Astrocyte (in vitro differentiated cells and primary cell): ENCODE data around the gene PIAS1. TPM values are rescaled to one million over a fixed set of nuclear protein-coding genes. Genes with fewer than 3 reads are reported as not detected.
A peak's percentile ranks its signal among the peaks of the same experiment; 100 is the strongest.
"Not testable (repeated sequence)": the region's sequence is repeated elsewhere in the genome, so short reads cannot be mapped to it uniquely, and the experiment has no call there.

Experiments used
- DNase-seq: peaks from one replicate; pipeline ENCODE4 v3.0.0-alpha.2; 2010; ENCODE audit warnings: low read depth
- FAIRE-seq: peaks from 2 replicates; lab custom pipeline; 2011; peaks lifted over from hg19 to GRCh38; lab: Jason Lieb, UNC
- H2AFZ ChIP-seq: 2 replicates; pipeline ENCODE4 v1.6.0; 2012; ENCODE audit warnings: low read depth, low read length, inconsistent platforms
- H3K27ac ChIP-seq: 2 replicates; pipeline ENCODE4 v1.5.1; 2011; ENCODE audit warnings: low read depth, low read length, inconsistent platforms
- H3K27me3 ChIP-seq: 2 replicates; pipeline ENCODE4 v1.6.0; 2011; ENCODE audit warnings: low read length, inconsistent platforms; ENCODE audit not compliant: insufficient read depth
- H3K36me3 ChIP-seq: 2 replicates; pipeline ENCODE4 v1.5.1; 2011; ENCODE audit warnings: low read length, inconsistent platforms; ENCODE audit not compliant: insufficient read depth
- H3K4me1 ChIP-seq: 2 replicates; pipeline ENCODE4 v1.5.1; 2011; ENCODE audit warnings: low read length, inconsistent platforms; ENCODE audit not compliant: insufficient read depth
- H3K4me2 ChIP-seq: 2 replicates; pipeline ENCODE4 v1.6.0; 2012; ENCODE audit warnings: low read length, inconsistent platforms
- H3K4me3 ChIP-seq: 2 replicates; pipeline ENCODE4 v1.5.1; 2011; ENCODE audit warnings: low read depth, mild to moderate bottlenecking, low read length, inconsistent platforms; ENCODE audit not compliant: insufficient read depth
- H3K79me2 ChIP-seq: 2 replicates; pipeline ENCODE4 v1.6.0; 2012; ENCODE audit warnings: mild to moderate bottlenecking, low read length, inconsistent platforms; ENCODE audit not compliant: insufficient read depth
- H3K9ac ChIP-seq: 2 replicates; pipeline ENCODE4 v1.6.0; 2012; ENCODE audit warnings: mild to moderate bottlenecking, low read length, inconsistent platforms
- H3K9me3 ChIP-seq: 2 replicates; pipeline ENCODE4 v1.5.1; 2012; ENCODE audit warnings: low read depth, mild to moderate bottlenecking, low read length, inconsistent platforms; ENCODE audit not compliant: insufficient read depth
- H4K20me1 ChIP-seq: 2 replicates; pipeline ENCODE4 v1.6.0; 2012; ENCODE audit warnings: low read length, inconsistent platforms; ENCODE audit not compliant: insufficient read depth
- H3K27ac Mint-ChIP-seq: one replicate; pipeline ENCODE4 v1.8.0; 2021; ENCODE audit warnings: mild to moderate bottlenecking, mixed read lengths; ENCODE audit not compliant: unreplicated experiment
- H3K27me3 Mint-ChIP-seq: one replicate; pipeline ENCODE4 v1.8.0; 2021; ENCODE audit warnings: low read depth, mixed read lengths; ENCODE audit not compliant: unreplicated experiment
- H3K36me3 Mint-ChIP-seq: one replicate; pipeline ENCODE4 v1.8.0; 2021; ENCODE audit warnings: low read depth, mixed read lengths; ENCODE audit not compliant: unreplicated experiment
- H3K4me1 Mint-ChIP-seq: one replicate; pipeline ENCODE4 v1.8.0; 2021; ENCODE audit warnings: low read depth, mixed read lengths; ENCODE audit not compliant: unreplicated experiment
- H3K4me3 Mint-ChIP-seq: one replicate; pipeline ENCODE4 v1.8.0; 2021; ENCODE audit warnings: mild to moderate bottlenecking, moderate library complexity, mixed read lengths; ENCODE audit not compliant: unreplicated experiment
- H3K9me3 Mint-ChIP-seq: one replicate; pipeline ENCODE4 v1.8.0; 2021; ENCODE audit warnings: mild to moderate bottlenecking, mixed read lengths; ENCODE audit not compliant: unreplicated experiment
- EZH2 ChIP-seq: IDR thresholded peaks from 2 replicates; pipeline ENCODE4 v1.6.1; 2012; ENCODE audit warnings: mild to moderate bottlenecking, low read length, inconsistent platforms; ENCODE audit not compliant: insufficient read depth
- total RNA-seq: library from RNA; stranded (reverse); gene quantifications from 2 replicates; pipeline ENCODE4 v1.2.1, GENCODE V29; 2021
- TF ChIP-seq, protein P1 (sequence below): IDR thresholded peaks from 2 replicates; pipeline ENCODE4 v1.5.1; 2011; ENCODE audit warnings: low read depth, mild to moderate bottlenecking, inconsistent platforms, low read length, moderate library complexity; ENCODE audit not compliant: insufficient read depth

The PIAS1 gene
- total RNA-seq, 1 donor from 2014 or later, result 30.2 TPM

DNA sequence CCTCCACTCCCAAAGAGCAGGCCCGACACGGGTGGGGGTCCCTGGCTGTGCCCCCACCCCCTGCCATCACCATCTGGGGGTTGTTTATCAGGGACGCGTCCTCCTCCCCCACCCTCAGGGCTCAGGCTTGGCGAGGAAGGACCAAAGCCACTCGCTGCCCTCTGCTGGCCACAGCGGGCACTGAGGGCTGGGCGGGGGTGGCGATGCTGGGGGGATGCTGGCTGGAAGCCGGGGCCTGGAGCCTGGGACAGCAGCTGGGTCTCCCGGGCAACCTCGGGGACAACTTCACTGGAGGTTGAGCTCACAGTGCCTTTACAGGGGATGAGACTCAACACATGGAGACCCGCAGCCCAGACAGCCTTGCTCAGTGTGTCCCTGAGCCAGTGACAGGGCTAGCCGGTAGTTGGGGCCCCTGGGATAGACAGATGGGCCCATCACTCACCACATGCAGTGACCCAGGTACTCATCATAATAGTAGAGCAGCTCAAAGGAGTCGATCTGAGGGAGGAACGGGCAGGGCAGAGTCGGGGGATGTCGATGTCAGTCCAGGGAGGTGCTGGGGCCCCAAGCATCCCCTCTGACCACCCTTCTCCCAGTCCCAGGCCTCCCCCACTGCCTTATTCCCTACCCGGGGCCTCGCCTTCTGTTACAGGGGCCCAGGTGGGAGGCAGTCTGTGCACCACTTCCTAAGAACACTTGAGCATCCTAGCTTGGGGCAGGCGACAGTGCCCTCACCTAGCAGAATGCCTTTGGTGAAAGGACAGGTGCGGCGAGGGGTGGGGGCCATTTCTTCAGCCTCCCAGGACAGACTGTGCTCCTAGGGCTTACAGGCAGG, 156.9 kb downstream of the PIAS1 start:
- no peaks in the 10 kb centered on the region for H3K9me3 ChIP-seq
- no peak for FAIRE-seq
- Mint-ChIP-seq H3K9me3 (no peaks in the 10 kb centered on the region), H3K4me1 (peaks cover 3% of the 10 kb centered on the region), H3K36me3 (peaks cover 4% of the 10 kb centered on the region), H3K4me3 (no peak overlapping the region), H3K27me3 (no peaks in the 10 kb centered on the region), H3K27ac (no peak overlapping the region)
- H3K27me3 ChIP-seq, result no peaks in the 10 kb centered on the region
- H3K79me2 ChIP-seq, result peaks cover 7% of the 10 kb centered on the region
- H3K4me2 ChIP-seq, result peak overlapping the region; percentile 59
- no peak overlapping the region for H3K4me3 ChIP-seq
- peaks cover 13% of the 10 kb centered on the region for H3K4me1 ChIP-seq
- no peak overlapping the region for H3K9ac ChIP-seq
- no peak overlapping the region for H2AFZ ChIP-seq
- no peaks in the 10 kb centered on the region for H3K36me3 ChIP-seq
- no peak for DNase-seq
- no peak overlapping the region for H3K27ac ChIP-seq
- H4K20me1 ChIP-seq, result peaks cover 37% of the 10 kb centered on the region
- TF ChIP-seq, protein P1, sequence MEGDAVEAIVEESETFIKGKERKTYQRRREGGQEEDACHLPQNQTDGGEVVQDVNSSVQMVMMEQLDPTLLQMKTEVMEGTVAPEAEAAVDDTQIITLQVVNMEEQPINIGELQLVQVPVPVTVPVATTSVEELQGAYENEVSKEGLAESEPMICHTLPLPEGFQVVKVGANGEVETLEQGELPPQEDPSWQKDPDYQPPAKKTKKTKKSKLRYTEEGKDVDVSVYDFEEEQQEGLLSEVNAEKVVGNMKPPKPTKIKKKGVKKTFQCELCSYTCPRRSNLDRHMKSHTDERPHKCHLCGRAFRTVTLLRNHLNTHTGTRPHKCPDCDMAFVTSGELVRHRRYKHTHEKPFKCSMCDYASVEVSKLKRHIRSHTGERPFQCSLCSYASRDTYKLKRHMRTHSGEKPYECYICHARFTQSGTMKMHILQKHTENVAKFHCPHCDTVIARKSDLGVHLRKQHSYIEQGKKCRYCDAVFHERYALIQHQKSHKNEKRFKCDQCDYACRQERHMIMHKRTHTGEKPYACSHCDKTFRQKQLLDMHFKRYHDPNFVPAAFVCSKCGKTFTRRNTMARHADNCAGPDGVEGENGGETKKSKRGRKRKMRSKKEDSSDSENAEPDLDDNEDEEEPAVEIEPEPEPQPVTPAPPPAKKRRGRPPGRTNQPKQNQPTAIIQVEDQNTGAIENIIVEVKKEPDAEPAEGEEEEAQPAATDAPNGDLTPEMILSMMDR, result peak; percentile 56
- no peak for TF ChIP-seq EZH2

DNA sequence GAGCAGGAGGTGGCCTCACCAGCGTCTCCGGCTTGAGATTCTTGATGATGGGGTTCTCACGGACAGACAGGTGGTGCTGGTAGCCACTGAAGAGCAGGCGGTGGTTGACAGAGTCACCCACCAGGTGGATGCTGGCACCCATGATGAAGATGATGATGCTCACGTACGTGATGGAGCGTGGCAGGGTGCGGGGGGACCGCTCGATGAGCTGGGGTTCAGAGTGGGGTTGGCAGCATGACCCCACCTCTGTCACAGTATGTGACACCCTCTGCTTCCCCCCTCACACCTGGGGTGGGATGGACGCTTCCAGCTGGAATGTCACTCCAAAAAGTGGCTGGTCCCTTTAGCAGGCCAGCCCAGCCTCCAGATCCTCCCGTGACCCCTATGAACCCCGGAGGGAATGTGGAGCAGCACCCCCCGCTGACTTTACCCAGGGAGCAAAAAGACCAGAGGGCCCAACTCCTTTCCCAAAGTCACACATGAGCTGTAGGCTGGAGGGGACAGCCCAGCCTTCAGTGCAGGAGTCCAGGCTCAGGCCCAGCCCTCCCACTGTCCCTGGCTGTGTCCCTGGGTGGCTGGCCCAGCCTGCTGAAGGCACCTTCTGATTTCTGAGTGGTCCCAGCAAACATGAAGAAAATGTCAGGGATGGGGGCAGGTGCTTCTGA, 157.7 kb downstream of the PIAS1 start:
- no peak for DNase-seq
- Mint-ChIP-seq H3K27ac (no peak overlapping the region), H3K4me3 (no peak overlapping the region), H3K4me1 (peaks cover 3% of the 10 kb centered on the region), H3K36me3 (peaks cover 8% of the 10 kb centered on the region), H3K27me3 (no peaks in the 10 kb centered on the region), H3K9me3 (no peaks in the 10 kb centered on the region)
- H3K79me2 ChIP-seq, result peaks cover 13% of the 10 kb centered on the region
- peaks cover 13% of the 10 kb centered on the region for H3K4me1 ChIP-seq
- FAIRE-seq, result no peak
- H3K27me3 ChIP-seq, result no peaks in the 10 kb centered on the region
- no peak overlapping the region for H3K9ac ChIP-seq
- no peaks in the 10 kb centered on the region for H3K9me3 ChIP-seq
- H3K4me3 ChIP-seq, result no peak overlapping the region
- no peak overlapping the region for H3K4me2 ChIP-seq
- H2AFZ ChIP-seq, result no peak overlapping the region
- no peak for TF ChIP-seq EZH2
- TF ChIP-seq, protein P1, result no peak
- H4K20me1 ChIP-seq, result peaks cover 37% of the 10 kb centered on the region
- H3K27ac ChIP-seq, result no peak overlapping the region
- no peaks in the 10 kb centered on the region for H3K36me3 ChIP-seq

DNA sequence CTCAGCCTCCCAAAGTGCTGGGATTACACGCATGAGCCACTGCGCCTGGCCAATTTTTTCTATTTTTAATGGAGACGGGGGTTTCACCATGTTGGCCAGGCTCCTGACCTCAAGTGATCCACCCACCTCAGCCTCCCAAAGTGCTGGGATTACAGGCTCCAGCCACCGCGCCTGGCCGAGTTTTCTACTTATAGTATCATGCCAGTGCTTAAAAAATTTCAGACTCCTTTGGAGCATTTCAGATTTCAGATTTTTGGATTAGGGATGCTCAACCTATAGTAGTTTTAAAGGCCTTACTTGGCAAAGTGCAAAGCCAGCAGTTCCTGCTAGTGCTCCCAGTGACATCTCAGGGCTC, 159.4 kb downstream of the PIAS1 start:
- not testable (repeated sequence) for DNase-seq, H3K27ac Mint-ChIP-seq, H3K9me3 ChIP-seq, H3K27me3 Mint-ChIP-seq, H3K27ac ChIP-seq, H3K9me3 Mint-ChIP-seq, H3K36me3 Mint-ChIP-seq, FAIRE-seq, H3K27me3 ChIP-seq, H3K9ac ChIP-seq, H2AFZ ChIP-seq, H3K4me1 Mint-ChIP-seq, H3K4me2 ChIP-seq, H3K4me3 Mint-ChIP-seq, H3K36me3 ChIP-seq, H3K4me3 ChIP-seq
- H3K4me1 ChIP-seq, result peaks cover 13% of the 10 kb centered on the region
- H4K20me1 ChIP-seq, result peaks cover 41% of the 10 kb centered on the region
- H3K79me2 ChIP-seq, result peaks cover 17% of the 10 kb centered on the region
